SK-N-SH (cell line): Measurements from ENCODE around the gene PPP6R2. TPM values are rescaled to one million over a fixed set of nuclear protein-coding genes. Genes with fewer than 3 reads are reported as not detected.

Source experiments
- CTCF ChIA-PET: fragments of 300-600, 350-600 bp; formaldehyde crosslinking; extraction: SDS; loops from one replicate; lab custom pipeline; 2021; lab: Yijun Ruan, JAX
- POLR2A ChIA-PET: fragments of 350-600 bp; sonication (Branson Sonifier 250); formaldehyde crosslinking; extraction: SDS; loops from one replicate; lab custom pipeline; 2020; ENCODE audit warnings: antibody characterized with exemption, inconsistent platforms; lab: Yijun Ruan, JAX
- DNase-seq: peaks from one replicate; pipeline ENCODE4 v3.0.0; 2012
- H2AFZ ChIP-seq: fragments of 200-600 bp; sonication (generic); 2 replicates; pipeline ENCODE4 v1.8.1; 2016; ENCODE audit warnings: antibody characterized with exemption, mild to moderate bottlenecking, low read depth
- H3F3A ChIP-seq: fragments of 200-600 bp; sonication (generic); replicated peaks from 2 replicates; pipeline ENCODE3; 2016; ENCODE audit warnings: antibody characterized with exemption, mild to moderate bottlenecking; ENCODE audit not compliant: insufficient read depth
- H3K27ac ChIP-seq, 2 experiments: fragments of 200-500 bp in 1 of 2; fragments of 200-600 bp in 1 of 2; sonication (Bioruptor generic) in 1 of 2; sonication (generic), shearing (Covaris generic) in 1 of 2; 2 replicates each; pipeline versions ENCODE4 v1.5.1 to v1.6.1; 2014 to 2016; ENCODE audit warnings: low read depth in 2 of 2, inconsistent platforms in 1 of 2, low read length in 1 of 2, mild to moderate bottlenecking in 1 of 2, mixed read lengths in 1 of 2
- H3K27me3 ChIP-seq: fragments of 200-600 bp; sonication (generic), shearing (Covaris generic); 2 replicates; pipeline ENCODE4 v1.6.1; 2016; ENCODE audit warnings: mixed run types; ENCODE audit not compliant: insufficient read depth
- H3K36me3 ChIP-seq, 2 experiments: fragments of 200-500 bp in 1 of 2; fragments of 200-600 bp in 1 of 2; sonication (Bioruptor generic) in 1 of 2; sonication (generic) in 1 of 2; replicated peaks in 1 of 2; 2 replicates each; pipeline versions ENCODE3 to v1.5.1; 2014 to 2016; ENCODE audit warnings: low read length in 1 of 2, mild to moderate bottlenecking in 1 of 2; ENCODE audit not compliant: insufficient read depth in 2 of 2, control insufficient read depth in 1 of 2
- H3K4me1 ChIP-seq, 2 experiments: fragments of 200-500 bp in 1 of 2; fragments of 200-600 bp in 1 of 2; sonication (Bioruptor generic) in 1 of 2; sonication (generic), shearing (Covaris generic) in 1 of 2; 2 replicates each; pipeline versions ENCODE4 v1.5.1 to v1.6.1; 2014 to 2016; ENCODE audit warnings: low read depth in 1 of 2, low read length in 1 of 2, mixed run types in 1 of 2; ENCODE audit not compliant: insufficient read depth in 2 of 2, control insufficient read depth in 1 of 2
- H3K4me2 ChIP-seq: fragments of 200-600 bp; sonication (generic), shearing (Covaris generic); 2 replicates; pipeline ENCODE4 v1.6.1; 2017; ENCODE audit warnings: mixed run types
- H3K4me3 ChIP-seq, 2 experiments: fragments of 200-500 bp in 1 of 2; fragments of 200-600 bp in 1 of 2; sonication (Bioruptor generic) in 1 of 2; sonication (generic), shearing (Covaris generic) in 1 of 2; 2 replicates each; pipeline versions ENCODE4 v1.5.1 to v1.8.1; 2014 to 2016; ENCODE audit warnings: low read depth in 2 of 2, inconsistent platforms in 1 of 2, low read length in 1 of 2, mild to moderate bottlenecking in 1 of 2, mixed read lengths in 1 of 2, moderate library complexity in 1 of 2
- H3K79me2 ChIP-seq: fragments of 200-600 bp; sonication (generic); 2 replicates; pipeline ENCODE4 v1.8.1; 2017; ENCODE audit warnings: mild to moderate bottlenecking; ENCODE audit not compliant: insufficient read depth
- H3K9ac ChIP-seq: fragments of 200-600 bp; sonication (generic); 2 replicates; pipeline ENCODE4 v1.6.1; 2017; ENCODE audit warnings: mixed run types
- H3K9me2 ChIP-seq: fragments of 200-600 bp; sonication (generic); 2 replicates; pipeline ENCODE4 v1.6.1; 2017; ENCODE audit warnings: mixed run types
- H3K9me3 ChIP-seq: fragments of 200-600 bp; sonication (generic); 2 replicates; pipeline ENCODE4 v1.6.1; 2017; ENCODE audit warnings: mixed run types, mild to moderate bottlenecking, moderate library complexity
- H4K20me1 ChIP-seq: fragments of 200-600 bp; sonication (generic); 2 replicates; pipeline ENCODE4 v1.6.1; 2017; ENCODE audit warnings: mild to moderate bottlenecking, mixed run types; ENCODE audit not compliant: insufficient read depth
- CTCF ChIP-seq: fragments of 200-600 bp; sonication (generic); IDR thresholded peaks from 2 replicates; pipeline ENCODE4 v1.6.1; 2017; ENCODE audit warnings: antibody characterized with exemption, mild to moderate bottlenecking, moderate library complexity
- EP300 ChIP-seq, 2 experiments: IDR thresholded peaks; 2 replicates each; pipeline versions ENCODE4 v1.4.0 to v1.6.1; 2012; ENCODE audit warnings: borderline replicate concordance in 1 of 2, low read depth in 1 of 2, low read length in 1 of 2
- FOXJ3 ChIP-seq: sonication (generic); formaldehyde crosslinking; IDR thresholded peaks from 2 replicates; pipeline ENCODE4 v1.5.1; 2020; ENCODE audit warnings: mild to moderate bottlenecking, missing genetic modification reagents
- FOXM1 ChIP-seq: IDR thresholded peaks from 2 replicates; pipeline ENCODE4 v1.4.0; 2012; ENCODE audit warnings: low read depth, mild to moderate bottlenecking
- MXI1 ChIP-seq: IDR thresholded peaks from 2 replicates; pipeline ENCODE4 v1.6.1; 2012; ENCODE audit warnings: mild to moderate bottlenecking, low read depth, low read length, improper control_type of control experiment
- NFIC ChIP-seq: IDR thresholded peaks from 2 replicates; pipeline ENCODE4 v1.4.0; 2012; ENCODE audit warnings: borderline replicate concordance
- NRF1 ChIP-seq: IDR thresholded peaks from 2 replicates; pipeline ENCODE4 v1.6.1; 2012; ENCODE audit warnings: low read depth, mild to moderate bottlenecking, low read length
- PBX3 ChIP-seq: IDR thresholded peaks from 2 replicates; pipeline ENCODE4; 2012
- POLR2AphosphoS5 ChIP-seq: IDR thresholded peaks from 2 replicates; pipeline ENCODE4 v1.6.1; 2012; ENCODE audit warnings: low read depth, low read length
- RAD21 ChIP-seq: IDR thresholded peaks from 2 replicates; pipeline ENCODE4 v1.6.1; 2012; ENCODE audit warnings: mild to moderate bottlenecking, low read length
- RFX5 ChIP-seq: IDR thresholded peaks from 2 replicates; pipeline ENCODE4 v1.6.1; 2012; ENCODE audit warnings: mild to moderate bottlenecking, improper control_type of control experiment, low read length
- RXRA ChIP-seq: IDR thresholded peaks from 2 replicates; pipeline ENCODE4 v1.4.0; 2012; ENCODE audit warnings: low read depth, mild to moderate bottlenecking, borderline replicate concordance
- TAF1 ChIP-seq: IDR thresholded peaks from 2 replicates; pipeline ENCODE4 v1.6.1; 2012; ENCODE audit warnings: low read depth, mild to moderate bottlenecking, low read length, moderate library complexity, borderline replicate concordance
- YY1 ChIP-seq: IDR thresholded peaks from 2 replicates; pipeline ENCODE4 v1.4.0; 2012; ENCODE audit warnings: low read depth, mild to moderate bottlenecking
- WGBS: methylation state at CpG from one replicate; pipeline ENCODE4 v1.1.6; 2017; ENCODE audit warnings: low lambda C conversion rate; 5-methylcytosine and 5-hydroxymethylcytosine counted together
- polyA plus RNA-seq, 3 experiments: library from polyadenylated mRNA; depleted of rRNA; stranded (reverse); fragments of >200 nt; gene quantifications; 2 replicates each; pipeline ENCODE4 v1.2.3, GENCODE V29; 2012
- TF ChIP-seq, protein P1 (sequence below): fragments of 150-350 bp; IDR thresholded peaks from 2 replicates; pipeline ENCODE4 v1.6.1; 2016; ENCODE audit warnings: mild to moderate bottlenecking, low read depth, low read length
- TF ChIP-seq, protein P2 (sequence below): IDR thresholded peaks from 2 replicates; pipeline ENCODE4 v1.4.0; 2012; ENCODE audit warnings: low read depth
- TF ChIP-seq, protein P3 (sequence below): fragments of 150-350 bp; IDR thresholded peaks from 2 replicates; pipeline ENCODE4 v1.6.1; 2017; ENCODE audit warnings: antibody characterized with exemption, low read length, low read depth, borderline replicate concordance

The PPP6R2 gene
- polyA plus RNA-seq, 1 of the 3 experiments (the other 2 are of a cell fraction): 45.7 TPM

DNA sequence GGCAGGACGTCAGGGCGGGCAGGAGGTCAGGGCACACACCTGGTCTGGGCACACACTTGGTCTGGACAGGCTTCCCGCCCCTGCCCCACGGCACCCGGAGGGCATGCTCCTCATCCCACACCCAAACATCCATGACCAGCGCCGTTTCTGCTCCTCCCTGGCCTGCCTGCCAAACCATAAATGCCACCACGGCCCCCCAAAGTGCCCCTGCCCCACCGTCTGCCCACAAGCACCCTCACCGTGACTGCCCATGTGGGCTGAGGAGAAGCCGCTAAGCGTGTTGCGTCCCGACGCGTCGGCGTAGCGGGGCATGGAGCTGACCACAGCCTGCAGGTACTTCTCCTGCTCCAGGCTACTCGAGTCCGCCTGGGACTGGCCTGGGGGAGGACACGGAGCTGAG is 115.9 kb downstream of the PPP6R2 start (continued):
- TF ChIP-seq, protein P1, sequence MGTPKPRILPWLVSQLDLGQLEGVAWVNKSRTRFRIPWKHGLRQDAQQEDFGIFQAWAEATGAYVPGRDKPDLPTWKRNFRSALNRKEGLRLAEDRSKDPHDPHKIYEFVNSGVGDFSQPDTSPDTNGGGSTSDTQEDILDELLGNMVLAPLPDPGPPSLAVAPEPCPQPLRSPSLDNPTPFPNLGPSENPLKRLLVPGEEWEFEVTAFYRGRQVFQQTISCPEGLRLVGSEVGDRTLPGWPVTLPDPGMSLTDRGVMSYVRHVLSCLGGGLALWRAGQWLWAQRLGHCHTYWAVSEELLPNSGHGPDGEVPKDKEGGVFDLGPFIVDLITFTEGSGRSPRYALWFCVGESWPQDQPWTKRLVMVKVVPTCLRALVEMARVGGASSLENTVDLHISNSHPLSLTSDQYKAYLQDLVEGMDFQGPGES: no peak
- TF ChIP-seq CTCF: no peak
- TF ChIP-seq, protein P2, sequence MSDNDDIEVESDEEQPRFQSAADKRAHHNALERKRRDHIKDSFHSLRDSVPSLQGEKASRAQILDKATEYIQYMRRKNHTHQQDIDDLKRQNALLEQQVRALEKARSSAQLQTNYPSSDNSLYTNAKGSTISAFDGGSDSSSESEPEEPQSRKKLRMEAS: no peak
- no peak for TF ChIP-seq RXRA

- no peaks in the 10 kb centered on the region for H3K9me3 ChIP-seq
- CTCF ChIA-PET: interaction anchor here (1.0 kb wide), 1 partner anchor 39 kb away, joined by 3 read pairs; no protein-coding TSS in a partner anchor
- H3F3A ChIP-seq: no peaks in the 10 kb centered on the region
- H3K27me3 ChIP-seq: no peaks in the 10 kb centered on the region
- H3K79me2 ChIP-seq: no peaks in the 10 kb centered on the region
- H3K4me2 ChIP-seq: no peak overlapping the region
- no peak overlapping the region for H3K27ac ChIP-seq
- H3K4me3 ChIP-seq: no peak overlapping the region
- TF ChIP-seq YY1 (no peak), TAF1 (no peak), RXRA (no peak)
- TF ChIP-seq, protein P2: no peak
- TF ChIP-seq, protein P3, sequence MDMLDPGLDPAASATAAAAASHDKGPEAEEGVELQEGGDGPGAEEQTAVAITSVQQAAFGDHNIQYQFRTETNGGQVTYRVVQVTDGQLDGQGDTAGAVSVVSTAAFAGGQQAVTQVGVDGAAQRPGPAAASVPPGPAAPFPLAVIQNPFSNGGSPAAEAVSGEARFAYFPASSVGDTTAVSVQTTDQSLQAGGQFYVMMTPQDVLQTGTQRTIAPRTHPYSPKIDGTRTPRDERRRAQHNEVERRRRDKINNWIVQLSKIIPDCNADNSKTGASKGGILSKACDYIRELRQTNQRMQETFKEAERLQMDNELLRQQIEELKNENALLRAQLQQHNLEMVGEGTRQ: no peak
- H3K4me1 ChIP-seq: no peaks in the 10 kb centered on the region
- no peak for DNase-seq
- peaks cover 0 to 72% of the 10 kb centered on the region in 2 experiments for H3K36me3 ChIP-seq
- H4K20me1 ChIP-seq: no peaks in the 10 kb centered on the region
- 98% methylated on average over 14 of the region's 41 CpGs for WGBS
- H3K9ac ChIP-seq: no peak overlapping the region
- POLR2A ChIA-PET: no interaction called here
- H3K9me2 ChIP-seq: no peaks in the 10 kb centered on the region
- no peak overlapping the region for H2AFZ ChIP-seq
These were observed 116.5 kb downstream of the PPP6R2 start for GRCh38 chr22:50459496-50460140.

GRCh38 chr22:50460938-50461337 is 117.8 kb downstream of the PPP6R2 start:
- no peak for DNase-seq
- Histone ChIP-seq H3F3A (no peaks in the 10 kb centered on the region), H3K4me1 (no peaks in the 10 kb centered on the region), H3K9ac (no peak overlapping the region), H3K36me3 (peaks cover 0 to 82% of the 10 kb centered on the region in 2 experiments), H3K27me3 (no peaks in the 10 kb centered on the region), H4K20me1 (no peaks in the 10 kb centered on the region), H3K9me2 (no peaks in the 10 kb centered on the region), H3K79me2 (no peaks in the 10 kb centered on the region), H3K4me2 (no peak overlapping the region), H3K4me3 (no peak overlapping the region), H3K9me3 (no peaks in the 10 kb centered on the region), H3K27ac (no peak overlapping the region), H2AFZ (no peak overlapping the region)
- POLR2A ChIA-PET: no interaction called here
- 95% methylated on average over 7 of the region's 17 CpGs for WGBS
- CTCF ChIA-PET: interaction anchor here (1.1 kb wide), 1 partner anchor 69 kb away, joined by 3 read pairs; no protein-coding TSS in a partner anchor
- TF ChIP-seq RXRA: no peak
- TF ChIP-seq RAD21: no peak
- no peak for TF ChIP-seq YY1
- no peak for TF ChIP-seq POLR2AphosphoS5
- no peak for TF ChIP-seq EP300 (IDR thresholded peaks at IDR 0.05; ENCODE audit: borderline replicate concordance in 1 of 2, low read depth in 1 of 2, low read length in 1 of 2)
- no peak for TF ChIP-seq NFIC
- no peak for TF ChIP-seq CTCF
- no peak for TF ChIP-seq NRF1
- no peak for TF ChIP-seq FOXJ3
- TF ChIP-seq MXI1: no peak
- no peak for TF ChIP-seq RFX5
- TF ChIP-seq PBX3: no peak
- no peak for TF ChIP-seq FOXM1
